Esophagus muscularis mucosa (tissue), 4 donors: Measurements from ENCODE around the gene GSTA4. TPM values are rescaled to one million over a fixed set of nuclear protein-coding genes. Genes with fewer than 3 reads are reported as not detected.
"Not testable (repeated sequence)": the region's sequence is repeated elsewhere in the genome, so short reads cannot be mapped to it uniquely, and the experiment has no call there.

Source experiments
- DNase-seq: peaks from one replicate; pipeline ENCODE4 v3.0.0-alpha.2; 2017; ENCODE audit errors: extremely low spot score
- H3K27ac ChIP-seq, 4 donors: fragments of 200-600 bp; sonication (generic); replicated peaks in 1 of 4; 1 replicate in 3 of 4; 2 replicates in 1 of 4; pipeline ENCODE4 v1.5.1; 2016 to 2019; ENCODE audit warnings: mild to moderate bottlenecking in 1 of 4
- H3K27me3 ChIP-seq, 4 donors: fragments of 200-600 bp; sonication (generic); one replicate each; pipeline versions ENCODE4 v1.5.1 to v1.6.0; 2016 to 2019
- H3K36me3 ChIP-seq, 4 donors: fragments of 200-600 bp; sonication (generic); one replicate each; pipeline ENCODE4 v1.5.1; 2016 to 2019
- H3K4me1 ChIP-seq, 4 donors: fragments of 200-600 bp; sonication (generic); one replicate each; pipeline ENCODE4 v1.5.1; 2016 to 2019
- H3K4me3 ChIP-seq, 4 donors: fragments of 200-600 bp; sonication (generic); 1 replicate in 2 of 4; 2 replicates in 2 of 4; pipeline ENCODE4 v1.5.1; 2016 to 2019; ENCODE audit warnings: mild to moderate bottlenecking in 4 of 4, moderate library complexity in 1 of 4
- H3K9me3 ChIP-seq, 4 donors: fragments of 200-600 bp; sonication (generic); 1 replicate in 3 of 4; 2 replicates in 1 of 4; pipeline ENCODE4 v1.5.1; 2016 to 2019
- CTCF ChIP-seq, 3 experiments: fragments of 200-600 bp in 2 of 3; fragments of 450-650 bp in 1 of 3; sonication (generic) in 2 of 3; IDR thresholded peaks; one replicate each; pipeline ENCODE4 v1.5.1; 2017 to 2019; ENCODE audit warnings: antibody characterized with exemption in 3 of 3, mild to moderate bottlenecking in 2 of 3, moderate library complexity in 1 of 3
- EP300 ChIP-seq: sonication (generic); formaldehyde crosslinking; IDR thresholded peaks from one replicate; pipeline ENCODE4 v1.6.1; 2017; ENCODE audit warnings: antibody characterized with exemption
- POLR2A ChIP-seq: fragments of 450-650 bp; IDR thresholded peaks from one replicate; pipeline ENCODE4 v1.6.1; 2017; ENCODE audit warnings: antibody characterized with exemption, moderate library complexity, mild to moderate bottlenecking, low read depth
- POLR2AphosphoS5 ChIP-seq, 2 donors: sonication (generic); formaldehyde crosslinking; IDR thresholded peaks; one replicate each; pipeline ENCODE4 v1.6.1; 2017; ENCODE audit warnings: antibody characterized with exemption in 2 of 2
- WGBS: methylation state at CpG from one replicate; pipeline ENCODE4 v1.1.5; 2018; 5-methylcytosine and 5-hydroxymethylcytosine counted together
- intact Hi-C: fragments of 100-400 bp; cut with DNase I; formaldehyde crosslinking; loops from one replicate; pipeline ENCODE4 v1.15.1; 2023
- total RNA-seq, 4 donors: library from RNA; depleted of rRNA; stranded (reverse); fragments of >200 nt; gene quantifications; one replicate each; pipeline versions ENCODE4 v1.1.0 to v1.2.1, GENCODE V29; 2016

Gene GSTA4
- total RNA-seq, 4 donors from 2014 or later = 16.6 to 23.2 (median 17.7) TPM

GRCh38 chr6:52955871-52956270, 39.2 kb downstream of the GSTA4 start:
- WGBS = 95% methylated on average over 7 of the region's 7 CpGs
- Histone ChIP-seq H3K27ac (no peak overlapping the region), H3K4me3 (no peak overlapping the region), H3K4me1 (no peaks in the 10 kb centered on the region), H3K36me3 (no peaks in the 10 kb centered on the region), H3K9me3 (no peaks in the 10 kb centered on the region), H3K27me3 (no peaks in the 10 kb centered on the region)
- TF ChIP-seq POLR2A (no peak), CTCF (IDR thresholded peaks at IDR 0.05) (no peak), POLR2AphosphoS5 (IDR thresholded peaks at IDR 0.05) (no peak), EP300 (no peak)
- peak; percentile 68 for DNase-seq
- intact Hi-C loops = no loop called here

GRCh38 chr6:52953911-52954839, 40.9 kb downstream of the GSTA4 start:
- WGBS = 73% methylated on average over 6 of the region's 6 CpGs
- intact Hi-C loops = no loop called here

GRCh38 chr6:52946306-52946705, 48.8 kb downstream of the GSTA4 start:
- H3K4me1 ChIP-seq = no peaks in the 10 kb centered on the region
- intact Hi-C loops = no loop called here
- no peak overlapping the region for H3K27ac ChIP-seq
- H3K27me3 ChIP-seq = no peaks in the 10 kb centered on the region
- H3K4me3 ChIP-seq = no peak overlapping the region
- TF ChIP-seq CTCF (IDR thresholded peaks at IDR 0.05) (no peak), POLR2AphosphoS5 (IDR thresholded peaks at IDR 0.05) (no peak), EP300 (no peak), POLR2A (no peak)
- DNase-seq = no peak
- 32% methylated on average over 5 of the region's 5 CpGs for WGBS
- H3K36me3 ChIP-seq = no peaks in the 10 kb centered on the region
- no peaks in the 10 kb centered on the region for H3K9me3 ChIP-seq

More at GRCh38 chr6:52953911-52954839, 40.9 kb downstream of the GSTA4 start:
- TF ChIP-seq CTCF (IDR thresholded peaks at IDR 0.05) (no peak), EP300 (no peak), POLR2AphosphoS5 (IDR thresholded peaks at IDR 0.05) (no peak), POLR2A (no peak)
- H3K27me3 ChIP-seq = no peaks in the 10 kb centered on the region
- no peak for DNase-seq
- H3K27ac ChIP-seq = no peak overlapping the region
- no peaks in the 10 kb centered on the region for H3K36me3 ChIP-seq
- no peak overlapping the region for H3K4me3 ChIP-seq
- no peaks in the 10 kb centered on the region for H3K4me1 ChIP-seq
- H3K9me3 ChIP-seq = no peaks in the 10 kb centered on the region

- H3K4me3 ChIP-seq, intact Hi-C loops, H3K4me1 ChIP-seq, H3K27me3 ChIP-seq, H3K9me3 ChIP-seq, DNase-seq, H3K36me3 ChIP-seq, H3K27ac ChIP-seq: not testable (repeated sequence)
- 87% methylated on average over 10 of the region's 10 CpGs for WGBS
Measured at GRCh38 chr6:52942821-52943220, 52.3 kb downstream of the GSTA4 start.

GRCh38 chr6:52942221-52942620, 52.9 kb downstream of the GSTA4 start:
- 88% methylated on average over 4 of the region's 4 CpGs for WGBS
- DNase-seq = no peak
- H3K4me3 ChIP-seq = no peak overlapping the region
- H3K27ac ChIP-seq = no peak overlapping the region
- intact Hi-C loops = no loop called here
- no peaks in the 10 kb centered on the region for H3K27me3 ChIP-seq
- no peaks in the 10 kb centered on the region for H3K36me3 ChIP-seq
- no peaks in the 10 kb centered on the region for H3K9me3 ChIP-seq
- no peak for TF ChIP-seq POLR2AphosphoS5 (IDR thresholded peaks at IDR 0.05)
- TF ChIP-seq POLR2A = no peak
- TF ChIP-seq EP300 = no peak
- no peak for TF ChIP-seq CTCF (IDR thresholded peaks at IDR 0.05)
- H3K4me1 ChIP-seq = no peaks in the 10 kb centered on the region
